ENCODE results near the gene FHOD1.

The FHOD1 gene

GRCh38 chr16:67236563-67237395, 10.5 kb downstream of the FHOD1 start:
- no peak overlapping the region for H3K4me3 ChIP-seq (ENCODE audit: low read depth, low read length)
- TF ChIP-seq CTCF (IDR thresholded peaks at IDR 0.05; ENCODE audit: low read depth, low read length), result no peak
- DNase-seq (ENCODE audit: low read depth, low spot score), result peak; percentile 67
- in situ Hi-C loops (cut with HindIII; ENCODE audit: low sequenced_read_pairs), result no loop called here

GRCh38 chr16:67235816-67236562, 11.3 kb downstream of the FHOD1 start:
- no peak overlapping the region for H3K4me3 ChIP-seq (ENCODE audit: low read depth, low read length)
- no peak for DNase-seq (ENCODE audit: low read depth, low spot score)
- TF ChIP-seq CTCF (IDR thresholded peaks at IDR 0.05; ENCODE audit: low read depth, low read length), result no peak
- in situ Hi-C loops (cut with HindIII; ENCODE audit: low sequenced_read_pairs), result no loop called here

- in situ Hi-C loops (cut with HindIII; ENCODE audit: low sequenced_read_pairs), result no loop called here
- TF ChIP-seq CTCF (IDR thresholded peaks at IDR 0.05; ENCODE audit: low read depth, low read length), result no peak
- H3K4me3 ChIP-seq (ENCODE audit: low read depth, low read length), result no peak overlapping the region
- DNase-seq (ENCODE audit: low read depth, low spot score), result no peak
Measured at GRCh38 chr16:67234180-67234597, 13.1 kb downstream of the FHOD1 start.

GRCh38 chr16:67233596-67233995, 13.7 kb downstream of the FHOD1 start:
- in situ Hi-C loops (cut with HindIII; ENCODE audit: low sequenced_read_pairs), result no loop called here
- no peak for DNase-seq (ENCODE audit: low read depth, low spot score)
- H3K4me3 ChIP-seq (ENCODE audit: low read depth, low read length), result no peak overlapping the region
- TF ChIP-seq CTCF (IDR thresholded peaks at IDR 0.05; ENCODE audit: low read depth, low read length), result no peak

GRCh38 chr16:67230809-67231660, 16.2 kb downstream of the FHOD1 start:
- no peak overlapping the region for H3K4me3 ChIP-seq (ENCODE audit: low read depth, low read length)
- in situ Hi-C loops (cut with HindIII; ENCODE audit: low sequenced_read_pairs), result no loop called here
- TF ChIP-seq CTCF (IDR thresholded peaks at IDR 0.05; ENCODE audit: low read depth, low read length), result no peak
- no peak for DNase-seq (ENCODE audit: low read depth, low spot score)
